Keratinocyte (primary cell): ENCODE data around the gene CARD18.

Experiments
- EZH2 ChIP-seq: IDR thresholded peaks from one replicate; pipeline ENCODE4 v1.6.1; 2012; ENCODE audit warnings: inconsistent platforms, mild to moderate bottlenecking, low read length, moderate library complexity
- TF ChIP-seq, protein P1 (sequence below), 3 experiments: IDR thresholded peaks in 1 of 3; conservative IDR thresholded peaks in 1 of 3; optimal IDR thresholded peaks in 1 of 3; 2 replicates in 2 of 3; 3 replicates in 1 of 3; pipeline versions ENCODE3 to v1.5.1; 2011; ENCODE audit warnings: low read length in 3 of 3, mild to moderate bottlenecking in 3 of 3, moderate library complexity in 2 of 3, control low read depth in 1 of 3, inconsistent platforms in 1 of 3; ENCODE audit not compliant: insufficient read depth in 2 of 3; ENCODE audit errors: extremely low read depth in 1 of 3

DNA sequence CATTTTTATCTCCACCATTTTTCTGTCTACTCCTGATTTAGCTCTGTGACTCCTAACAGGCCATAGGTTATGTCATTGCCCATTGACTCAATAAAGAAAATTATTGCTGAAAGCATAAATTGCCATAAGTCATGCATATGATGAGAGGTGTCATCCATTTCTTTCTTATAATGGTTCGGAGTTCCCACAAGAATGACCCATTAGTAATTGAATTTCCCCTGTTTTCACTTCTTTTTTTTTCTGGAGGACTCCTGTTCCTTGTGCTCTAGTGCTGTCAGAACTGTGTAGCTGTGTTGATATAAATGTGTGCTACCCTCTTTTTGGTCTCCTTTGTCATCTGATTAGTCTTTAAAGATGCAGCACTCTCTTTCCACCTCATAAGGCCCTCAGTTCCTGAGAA, 22.9 kb upstream of the CARD18 start:
- TF ChIP-seq, protein P1, sequence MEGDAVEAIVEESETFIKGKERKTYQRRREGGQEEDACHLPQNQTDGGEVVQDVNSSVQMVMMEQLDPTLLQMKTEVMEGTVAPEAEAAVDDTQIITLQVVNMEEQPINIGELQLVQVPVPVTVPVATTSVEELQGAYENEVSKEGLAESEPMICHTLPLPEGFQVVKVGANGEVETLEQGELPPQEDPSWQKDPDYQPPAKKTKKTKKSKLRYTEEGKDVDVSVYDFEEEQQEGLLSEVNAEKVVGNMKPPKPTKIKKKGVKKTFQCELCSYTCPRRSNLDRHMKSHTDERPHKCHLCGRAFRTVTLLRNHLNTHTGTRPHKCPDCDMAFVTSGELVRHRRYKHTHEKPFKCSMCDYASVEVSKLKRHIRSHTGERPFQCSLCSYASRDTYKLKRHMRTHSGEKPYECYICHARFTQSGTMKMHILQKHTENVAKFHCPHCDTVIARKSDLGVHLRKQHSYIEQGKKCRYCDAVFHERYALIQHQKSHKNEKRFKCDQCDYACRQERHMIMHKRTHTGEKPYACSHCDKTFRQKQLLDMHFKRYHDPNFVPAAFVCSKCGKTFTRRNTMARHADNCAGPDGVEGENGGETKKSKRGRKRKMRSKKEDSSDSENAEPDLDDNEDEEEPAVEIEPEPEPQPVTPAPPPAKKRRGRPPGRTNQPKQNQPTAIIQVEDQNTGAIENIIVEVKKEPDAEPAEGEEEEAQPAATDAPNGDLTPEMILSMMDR (optimal IDR thresholded peaks at IDR 0.05 in 1 of 3, IDR thresholded peaks at IDR 0.05 in 1 of 3, conservative IDR thresholded peaks at IDR 0.05 in 1 of 3; ENCODE audit: extremely low read depth in 1 of 3, insufficient read depth in 2 of 3, low read length in 3 of 3), result no peak
- no peak for TF ChIP-seq EZH2
